SK-N-SH (cell line): ENCODE data around the gene ARID1B.

Experiments
- CTCF ChIP-seq: fragments of 200-600 bp; sonication (generic); IDR thresholded peaks from 2 replicates; pipeline ENCODE4 v1.6.1; 2017; ENCODE audit warnings: antibody characterized with exemption, mild to moderate bottlenecking, moderate library complexity
- EZH2phosphoT487 ChIP-seq: fragments of 200-600 bp; sonication (generic); IDR thresholded peaks from 2 replicates; pipeline ENCODE4 v1.6.1; 2017; ENCODE audit warnings: low read depth, mixed run types, mild to moderate bottlenecking, antibody characterized with exemption, moderate library complexity, borderline replicate concordance
- FOXM1 ChIP-seq: IDR thresholded peaks from 2 replicates; pipeline ENCODE4 v1.4.0; 2012; ENCODE audit warnings: low read depth, mild to moderate bottlenecking
- GABPA ChIP-seq: IDR thresholded peaks from 2 replicates; pipeline ENCODE4 v1.4.0; 2012; ENCODE audit warnings: low read depth, mild to moderate bottlenecking
- NRF1 ChIP-seq: IDR thresholded peaks from 2 replicates; pipeline ENCODE4 v1.6.1; 2012; ENCODE audit warnings: low read depth, mild to moderate bottlenecking, low read length
- POLR2AphosphoS5 ChIP-seq: IDR thresholded peaks from 2 replicates; pipeline ENCODE4 v1.6.1; 2012; ENCODE audit warnings: low read depth, low read length
- TAF1 ChIP-seq: IDR thresholded peaks from 2 replicates; pipeline ENCODE4 v1.6.1; 2012; ENCODE audit warnings: low read depth, mild to moderate bottlenecking, low read length, moderate library complexity, borderline replicate concordance
- YY1 ChIP-seq: IDR thresholded peaks from 2 replicates; pipeline ENCODE4 v1.4.0; 2012; ENCODE audit warnings: low read depth, mild to moderate bottlenecking

- no peak for TF ChIP-seq NRF1
- no peak for TF ChIP-seq YY1
- TF ChIP-seq TAF1, result no peak
- TF ChIP-seq CTCF, result no peak
- TF ChIP-seq FOXM1, result no peak
- no peak for TF ChIP-seq GABPA
- no peak for TF ChIP-seq EZH2phosphoT487
- no peak for TF ChIP-seq POLR2AphosphoS5
Measured at GRCh38 chr6:156885562-156885961, 108.4 kb downstream of the ARID1B start.
